HUES48 (cell line): Measurements from ENCODE around the gene ACBD3.

Source experiments
- H3K27ac ChIP-seq: one replicate; pipeline ENCODE4 v1.7.0; 2013; ENCODE audit warnings: low read depth, low read length, inconsistent platforms
- H3K27me3 ChIP-seq: 2 replicates; pipeline ENCODE4 v1.6.1; 2013; ENCODE audit warnings: mild to moderate bottlenecking, low read length; ENCODE audit not compliant: control insufficient read depth, insufficient read depth
- H3K36me3 ChIP-seq: 2 replicates; pipeline ENCODE4 v1.6.1; 2013; ENCODE audit warnings: low read length; ENCODE audit not compliant: control insufficient read depth, insufficient read depth
- H3K4me1 ChIP-seq: 2 replicates; pipeline ENCODE4 v1.6.1; 2013; ENCODE audit warnings: mild to moderate bottlenecking, low read length; ENCODE audit not compliant: control insufficient read depth, insufficient read depth
- H3K4me3 ChIP-seq: 2 replicates; pipeline ENCODE4 v1.5.1; 2013; ENCODE audit warnings: mild to moderate bottlenecking, low read depth, low read length
- H3K9ac ChIP-seq: 2 replicates; pipeline ENCODE4 v1.6.1; 2013; ENCODE audit warnings: mild to moderate bottlenecking, low read depth, low read length, moderate library complexity
- H3K9me3 ChIP-seq: 2 replicates; pipeline ENCODE4 v1.6.1; 2013; ENCODE audit warnings: low read length; ENCODE audit not compliant: control insufficient read depth, insufficient read depth

The ACBD3 gene

DNA sequence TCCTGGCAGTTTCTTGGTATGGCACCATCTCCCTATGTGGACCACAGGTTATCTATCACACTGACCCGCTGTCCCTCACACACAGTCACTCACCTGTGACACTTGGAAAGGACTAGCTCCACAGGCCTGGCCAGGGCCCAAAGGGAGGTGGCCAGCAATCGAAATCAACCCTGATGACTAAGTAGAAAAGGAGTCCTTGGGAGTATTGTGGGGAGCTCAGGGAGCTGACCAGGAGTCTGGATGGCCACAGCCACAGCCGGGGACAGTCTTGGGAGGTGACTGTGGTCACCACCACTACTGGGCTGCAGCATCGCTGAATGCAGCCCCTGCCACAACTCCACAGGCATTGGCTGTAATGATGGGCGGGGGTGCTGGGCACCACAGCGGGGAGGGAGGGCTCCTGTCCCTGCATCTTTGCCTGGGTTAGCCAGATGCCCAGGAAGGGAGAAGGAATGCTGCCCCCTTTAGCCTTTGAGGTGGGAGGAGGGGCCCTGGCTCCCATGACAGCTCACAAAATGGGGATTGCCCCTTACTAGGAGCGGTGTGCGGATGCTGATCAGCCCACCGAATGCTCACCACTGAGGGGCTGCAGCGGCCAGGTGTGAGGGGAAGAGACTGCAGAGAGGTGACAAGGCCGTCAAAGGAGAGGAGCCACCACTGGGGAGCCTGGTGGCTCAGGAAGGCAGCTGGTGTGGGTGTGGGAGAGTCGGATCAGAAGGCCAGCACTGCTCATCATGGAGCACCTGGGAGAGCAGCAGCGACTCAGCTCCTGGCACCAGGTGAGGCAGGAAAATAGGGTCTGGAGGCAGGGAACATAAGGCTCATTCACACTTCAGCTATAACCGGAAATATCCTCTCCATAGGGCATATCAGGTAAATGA is 62.7 kb downstream of the ACBD3 start:
- H3K36me3 ChIP-seq, result no peaks in the 10 kb centered on the region
- no peak overlapping the region for H3K27ac ChIP-seq
- no peak overlapping the region for H3K4me3 ChIP-seq
- no peak overlapping the region for H3K9ac ChIP-seq
- H3K9me3 ChIP-seq, result no peaks in the 10 kb centered on the region
- peaks cover 10% of the 10 kb centered on the region; the same call in 1 of the 2 replicates for H3K27me3 ChIP-seq
- peaks cover 25% of the 10 kb centered on the region for H3K4me1 ChIP-seq

GRCh38 chr1:226123212-226123560 is 63.4 kb downstream of the ACBD3 start:
- Histone ChIP-seq H3K4me1 (peaks cover 31% of the 10 kb centered on the region), H3K27me3 (peaks cover 10% of the 10 kb centered on the region; the same call in 1 of the 2 replicates), H3K4me3 (no peak overlapping the region), H3K9ac (no peak overlapping the region), H3K9me3 (no peaks in the 10 kb centered on the region), H3K36me3 (no peaks in the 10 kb centered on the region), H3K27ac (no peak overlapping the region)

GRCh38 chr1:226121587-226122400 is 64.7 kb downstream of the ACBD3 start:
- no peaks in the 10 kb centered on the region for H3K36me3 ChIP-seq
- H3K9me3 ChIP-seq, result no peaks in the 10 kb centered on the region
- peak overlapping the region; percentile 82 for H3K4me3 ChIP-seq
- peaks cover 22% of the 10 kb centered on the region for H3K4me1 ChIP-seq
- H3K9ac ChIP-seq, result peak overlapping the region; percentile 87
- peaks cover 10% of the 10 kb centered on the region; the same call in 1 of the 2 replicates for H3K27me3 ChIP-seq
- peak overlapping the region; percentile 98 for H3K27ac ChIP-seq

DNA sequence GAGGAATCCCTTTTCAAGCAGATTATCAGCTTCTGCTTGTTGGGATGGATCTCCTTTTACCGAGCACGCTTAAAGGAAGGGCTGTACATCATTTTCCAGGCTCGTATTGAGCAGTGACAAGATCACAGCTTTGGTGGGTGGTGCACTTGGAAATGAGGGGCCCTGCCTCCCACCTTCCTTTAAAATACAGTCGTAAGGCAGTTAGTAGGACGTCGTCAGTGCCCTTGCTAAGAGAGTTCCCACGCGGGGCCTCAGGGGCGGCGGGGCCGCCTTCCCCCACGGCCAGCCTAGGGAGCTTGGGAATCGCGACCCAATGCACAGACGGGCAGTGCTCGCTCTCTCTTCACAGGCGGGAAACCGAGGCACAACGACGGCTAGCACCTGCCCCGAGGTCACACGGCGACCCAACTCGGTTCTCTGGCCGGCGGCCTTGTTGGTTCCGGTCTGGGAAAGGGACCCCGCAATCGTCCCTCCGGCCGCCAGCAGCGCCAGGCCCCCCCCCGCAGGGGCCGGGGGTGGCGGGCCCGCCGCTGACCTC is 65.4 kb downstream of the ACBD3 start:
- Histone ChIP-seq H3K4me1 (peaks cover 22% of the 10 kb centered on the region), H3K36me3 (no peaks in the 10 kb centered on the region), H3K27ac (peak overlapping the region; percentile 98), H3K4me3 (peak overlapping the region; percentile 82), H3K9me3 (no peaks in the 10 kb centered on the region), H3K9ac (no peak overlapping the region; the same call in 1 of the 2 replicates), H3K27me3 (peaks cover 10% of the 10 kb centered on the region; the same call in 1 of the 2 replicates)

GRCh38 chr1:226120398-226120797 is 66.1 kb downstream of the ACBD3 start:
- H3K36me3 ChIP-seq, result no peaks in the 10 kb centered on the region
- no peak overlapping the region for H3K4me3 ChIP-seq
- no peak overlapping the region for H3K27ac ChIP-seq
- H3K4me1 ChIP-seq, result peaks cover 21% of the 10 kb centered on the region
- H3K9me3 ChIP-seq, result no peaks in the 10 kb centered on the region
- H3K27me3 ChIP-seq, result peaks cover 10% of the 10 kb centered on the region; the same call in 1 of the 2 replicates
- H3K9ac ChIP-seq, result no peak overlapping the region

DNA sequence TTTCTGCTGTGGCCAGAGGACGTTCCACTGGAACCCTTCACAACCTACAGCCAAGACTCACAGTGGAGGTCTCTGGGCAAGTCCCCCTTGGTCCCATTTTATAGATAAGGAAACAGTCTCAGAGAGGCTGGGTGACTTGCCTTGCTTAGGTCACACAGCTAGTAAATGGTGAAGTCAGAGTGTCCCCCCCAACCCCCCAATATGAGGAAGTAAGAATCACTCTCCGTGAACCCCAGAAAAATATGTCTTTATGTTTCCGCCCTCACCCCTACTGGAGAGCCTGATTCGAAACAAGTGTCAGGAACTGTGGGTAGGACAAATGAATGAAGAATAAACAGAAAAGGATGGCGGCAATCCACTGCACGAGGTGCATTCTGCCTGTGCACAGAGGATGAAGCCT is 67.4 kb downstream of the ACBD3 start:
- Histone ChIP-seq H3K4me1 (peaks cover 14% of the 10 kb centered on the region), H3K4me3 (no peak overlapping the region), H3K27me3 (peaks cover 10% of the 10 kb centered on the region; the same call in 1 of the 2 replicates), H3K9me3 (no peaks in the 10 kb centered on the region), H3K9ac (no peak overlapping the region), H3K27ac (no peak overlapping the region), H3K36me3 (no peaks in the 10 kb centered on the region)

DNA sequence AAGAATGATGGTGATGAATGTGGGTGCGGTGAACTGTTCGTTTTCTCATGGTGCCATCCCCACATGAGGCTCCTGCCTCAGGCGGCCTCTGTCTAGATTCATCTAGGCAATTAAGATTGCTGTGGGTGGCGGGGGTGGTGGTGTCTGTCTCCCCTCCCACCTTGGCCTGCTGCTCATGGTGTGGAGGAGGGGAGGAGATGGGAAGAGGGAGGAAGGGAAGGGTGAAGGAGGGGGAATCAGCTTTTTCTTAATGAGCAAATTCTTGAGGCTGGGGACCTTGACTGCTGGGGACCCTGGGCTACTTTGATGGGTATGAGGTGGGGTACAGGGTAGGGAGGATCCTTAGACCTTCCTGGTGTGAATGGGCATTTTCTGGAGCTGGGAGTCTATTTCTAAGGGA is 68.2 kb downstream of the ACBD3 start:
- H3K9me3 ChIP-seq, result no peaks in the 10 kb centered on the region
- H3K27me3 ChIP-seq, result peaks cover 10% of the 10 kb centered on the region; the same call in 1 of the 2 replicates
- H3K4me3 ChIP-seq, result no peak overlapping the region
- no peak overlapping the region for H3K27ac ChIP-seq
- H3K9ac ChIP-seq, result no peak overlapping the region
- H3K36me3 ChIP-seq, result no peaks in the 10 kb centered on the region
- peaks cover 14% of the 10 kb centered on the region for H3K4me1 ChIP-seq

GRCh38 chr1:226117330-226117729 is 69.2 kb downstream of the ACBD3 start:
- H3K4me1 ChIP-seq, result peaks cover 21% of the 10 kb centered on the region
- no peak overlapping the region for H3K9ac ChIP-seq
- H3K27me3 ChIP-seq, result peaks cover 10% of the 10 kb centered on the region; the same call in 1 of the 2 replicates
- H3K36me3 ChIP-seq, result no peaks in the 10 kb centered on the region
- H3K27ac ChIP-seq, result no peak overlapping the region
- no peak overlapping the region for H3K4me3 ChIP-seq
- no peaks in the 10 kb centered on the region for H3K9me3 ChIP-seq

DNA sequence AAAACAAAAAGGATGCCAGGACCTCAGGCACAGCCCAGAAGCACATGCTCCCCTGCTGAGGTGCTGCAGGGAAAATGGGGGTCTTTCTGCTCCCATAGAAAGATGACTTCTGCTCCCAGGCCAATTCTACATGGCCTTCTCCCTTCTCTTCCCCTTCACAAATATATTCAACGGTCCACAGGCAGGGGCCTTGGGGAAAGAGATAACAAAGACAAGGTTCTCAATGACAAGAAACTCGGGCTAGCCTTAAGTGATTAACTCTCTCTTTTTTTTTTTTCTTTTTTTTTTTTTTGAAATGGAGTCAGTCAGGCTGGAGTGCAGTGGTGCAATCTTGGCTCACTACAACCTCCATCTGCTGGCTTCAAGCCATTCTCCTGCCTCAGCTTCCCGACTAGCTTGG is 69.9 kb downstream of the ACBD3 start:
- Histone ChIP-seq H3K4me3 (no peak overlapping the region), H3K27ac (no peak overlapping the region), H3K36me3 (no peaks in the 10 kb centered on the region), H3K27me3 (peaks cover 10% of the 10 kb centered on the region; the same call in 1 of the 2 replicates), H3K9ac (no peak overlapping the region), H3K9me3 (no peaks in the 10 kb centered on the region), H3K4me1 (peaks cover 27% of the 10 kb centered on the region)

DNA sequence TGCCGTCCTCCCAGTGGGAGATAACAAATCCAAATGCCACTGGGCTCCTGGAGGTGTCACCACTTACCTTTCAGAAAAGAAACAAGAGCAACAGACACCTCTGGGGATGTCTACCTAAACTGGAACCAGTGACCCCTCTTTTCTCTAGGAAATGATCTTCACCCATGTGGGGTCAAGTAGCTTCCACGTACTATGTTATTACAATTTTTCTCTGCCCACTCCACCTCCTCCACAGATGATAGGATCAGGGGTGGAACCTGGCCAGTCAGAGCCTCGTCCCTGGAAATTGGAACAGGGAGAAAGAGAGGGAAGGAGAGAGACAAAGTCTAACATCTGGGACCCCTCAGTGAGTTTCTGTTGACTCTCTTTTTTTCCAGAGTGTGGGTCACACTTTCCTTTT is 73.9 kb downstream of the ACBD3 start:
- Histone ChIP-seq H3K4me1 (peaks cover 31% of the 10 kb centered on the region), H3K27ac (peak overlapping the region; percentile 67), H3K4me3 (no peak overlapping the region; the same call in 1 of the 2 replicates), H3K9ac (no peak overlapping the region), H3K27me3 (no peaks in the 10 kb centered on the region), H3K9me3 (no peaks in the 10 kb centered on the region), H3K36me3 (no peaks in the 10 kb centered on the region)
